GM13976 (cell line): ENCODE data around the gene SNX4.

Experiments
- DNase-seq: peaks from one replicate; pipeline ENCODE4 v3.0.0; 2012; ENCODE audit warnings: low spot score
- CTCF ChIP-seq: IDR thresholded peaks from 2 replicates; pipeline ENCODE4 v1.5.1; 2012; ENCODE audit warnings: borderline replicate concordance, mild to moderate bottlenecking; ENCODE audit not compliant: insufficient read depth; ENCODE audit errors: extremely low read depth, missing control alignments, control extremely low read depth
- in situ Hi-C: fragments of 300-500 bp; cut with MboI; formaldehyde crosslinking; loops from one replicate; pipeline ENCODE4 v1.12.0; 2022; ENCODE audit warnings: low sequenced_read_pairs, mixed read lengths, inconsistent platforms; ENCODE audit not compliant: unreplicated experiment

The SNX4 gene

GRCh38 chr3:125398952-125399351 is 121.0 kb downstream of the SNX4 start:
- TF ChIP-seq CTCF: no peak
- in situ Hi-C loops: no loop called here
- DNase-seq: peak; percentile 36
